Left lung (tissue), 10 donors: ENCODE results near the gene TLK2. TPM values are rescaled to one million over a fixed set of nuclear protein-coding genes. Genes with fewer than 3 reads are reported as not detected.

Experiments
- ATAC-seq: fragments of 200-7000 bp; cut with Tn5 transposase; one replicate; pipeline ENCODE4 v1.9.1; 2020; ENCODE audit warnings: moderate library complexity
- DNase-seq, 4 donors: peaks; one replicate each; pipeline ENCODE4 v3.0.0-alpha.2; 2013 to 2020
- H3K27ac ChIP-seq, 2 donors: fragments of 200-600 bp; sonication (generic) in 1 of 2; one replicate each; pipeline versions ENCODE4 v1.5.0 to v1.8.0; 2020 to 2021
- H3K27me3 ChIP-seq, 2 donors: fragments of 200-600 bp; sonication (generic) in 1 of 2; one replicate each; pipeline versions ENCODE4 v1.5.0 to v1.8.0; 2020 to 2021
- H3K36me3 ChIP-seq, 2 donors: fragments of 200-600 bp; sonication (generic) in 1 of 2; one replicate each; pipeline versions ENCODE4 v1.5.0 to v1.8.0; 2020 to 2021
- H3K4me1 ChIP-seq, 2 donors: fragments of 200-600 bp; one replicate each; pipeline ENCODE4 v1.8.0; 2021
- H3K4me3 ChIP-seq, 2 donors: fragments of 200-600 bp; sonication (generic) in 1 of 2; one replicate each; pipeline versions ENCODE4 v1.5.0 to v1.8.0; 2020 to 2021; ENCODE audit warnings: mild to moderate bottlenecking in 1 of 2
- H3K9me3 ChIP-seq, 2 donors: fragments of 200-600 bp; sonication (generic) in 1 of 2; one replicate each; pipeline versions ENCODE4 v1.5.0 to v1.8.0; 2020 to 2021
- CTCF ChIP-seq, 2 donors: fragments of 200-600 bp; sonication (generic) in 1 of 2; IDR thresholded peaks; one replicate each; pipeline versions ENCODE4 v1.5.0 to v1.8.0; 2021; ENCODE audit warnings: antibody characterized with exemption in 2 of 2
- intact Hi-C, 2 donors: fragments of 100-400 bp; cut with DNase I; formaldehyde crosslinking; loops; one replicate each; pipeline versions ENCODE4 v1.11.2 to v1.14.2; 2022
- polyA plus RNA-seq, 6 donors: library from polyadenylated mRNA; unstranded; fragments of 120-200 nt; gene quantifications; one replicate each; pipeline ENCODE4 v1.2.1, GENCODE V29; 2013; ENCODE audit not compliant: insufficient read length in 6 of 6
- total RNA-seq, 2 donors: library from RNA; stranded (reverse); fragmentation: NEBNext Ultra II Directional; extraction: Animal tissue kit (Norgen Biotek cat#: 25700); gene quantifications; one replicate each; pipeline ENCODE4 v1.2.1, GENCODE V29; 2021
- donor health status: DM: no; HTN: yes; CAD: no.
- donor health status: DM: no; HTN: no; CAD: no.

Gene TLK2
- total and polyA plus RNA-seq, 8 donors = 32.2 to 75.0 (median 69.1) TPM

GRCh38 chr17:62614142-62614541, 135.5 kb downstream of the TLK2 start:
- intact Hi-C loops = no loop called here

GRCh38 chr17:62615503-62615902, 136.9 kb downstream of the TLK2 start:
- Histone ChIP-seq H3K27ac (no peak overlapping the region), H3K4me3 (no peak overlapping the region), H3K27me3 (no peaks in the 10 kb centered on the region), H3K9me3 (no peaks in the 10 kb centered on the region), H3K36me3 (peaks cover 0 to 67% of the 10 kb centered on the region in 2 donors), H3K4me1 (no peaks in the 10 kb centered on the region)
- DNase-seq (no peak), ATAC-seq (no peak)
- intact Hi-C loops = no loop called here
- TF ChIP-seq CTCF (IDR thresholded peaks at IDR 0.05) = no peak

More at GRCh38 chr17:62614142-62614541, 135.5 kb downstream of the TLK2 start:
- Histone ChIP-seq H3K27me3 (no peaks in the 10 kb centered on the region), H3K4me3 (no peak overlapping the region), H3K36me3 (peaks cover 0 to 80% of the 10 kb centered on the region in 2 donors), H3K9me3 (no peaks in the 10 kb centered on the region), H3K4me1 (no peaks in the 10 kb centered on the region), H3K27ac (no peak overlapping the region)
- ATAC-seq (peak; percentile 36), DNase-seq (peak in 2 of 4 donors; percentile 13 to 48)
- TF ChIP-seq CTCF (IDR thresholded peaks at IDR 0.05) = no peak

- intact Hi-C loops = no loop called here
These were observed 138.6 kb downstream of the TLK2 start for GRCh38 chr17:62616993-62617893.

GRCh38 chr17:62617894-62618472, 139.4 kb downstream of the TLK2 start:
- peaks cover 0 to 42% of the 10 kb centered on the region in 2 donors for H3K36me3 ChIP-seq
- DNase-seq = peak in 1 of 4 donors; percentile 21
- H3K4me3 ChIP-seq = no peak overlapping the region
- no peaks in the 10 kb centered on the region for H3K9me3 ChIP-seq
- intact Hi-C loops = no loop called here
- no peak for TF ChIP-seq CTCF (IDR thresholded peaks at IDR 0.05)
- H3K27me3 ChIP-seq = no peaks in the 10 kb centered on the region
- H3K4me1 ChIP-seq = no peaks in the 10 kb centered on the region
- H3K27ac ChIP-seq = no peak overlapping the region
- ATAC-seq = peak; percentile 46

More at GRCh38 chr17:62616993-62617893, 138.6 kb downstream of the TLK2 start:
- Histone ChIP-seq H3K4me3 (no peak overlapping the region), H3K27me3 (no peaks in the 10 kb centered on the region), H3K27ac (no peak overlapping the region), H3K4me1 (no peaks in the 10 kb centered on the region), H3K36me3 (peaks cover 0 to 49% of the 10 kb centered on the region in 2 donors), H3K9me3 (no peaks in the 10 kb centered on the region)
- DNase-seq = peak in 1 of 4 donors; percentile 30
- peak; percentile 7 for ATAC-seq
- no peak for TF ChIP-seq CTCF (IDR thresholded peaks at IDR 0.05)
